OCI-LY3 (cell line): Measurements from ENCODE around the gene ARHGAP15.

Source experiments
- H2AFZ ChIP-seq: fragments of 200-600, 300-600 bp; shearing (Covaris generic); 2 replicates; pipeline ENCODE4 v1.6.0; 2014; ENCODE audit warnings: antibody characterized with exemption, low read depth, low read length
- H3K27ac ChIP-seq: fragments of 200-600, 300-600 bp; sonication (generic); 2 replicates; pipeline ENCODE4 v1.5.1; 2014; ENCODE audit warnings: mild to moderate bottlenecking, low read length, moderate library complexity, mixed read lengths
- H3K27me3 ChIP-seq: fragments of 200-600, 300-600 bp; sonication (generic); 2 replicates; pipeline ENCODE4 v1.6.1; 2014; ENCODE audit warnings: low read depth, low read length, mixed read lengths
- H3K36me3 ChIP-seq: fragments of 200-600, 300-600 bp; sonication (generic); replicated peaks from 2 replicates; pipeline ENCODE3; 2014; ENCODE audit warnings: low read depth, low read length, mixed read lengths
- H3K4me1 ChIP-seq: fragments of 300-600, 200-600 bp; sonication (generic); 2 replicates; pipeline ENCODE4 v1.6.1; 2014; ENCODE audit warnings: low read length, mixed read lengths
- H3K4me2 ChIP-seq: fragments of 200-600, 300-600 bp; sonication (generic); 2 replicates; pipeline ENCODE4 v1.6.1; 2014; ENCODE audit warnings: low read length, mixed read lengths
- H3K4me3 ChIP-seq: fragments of 300-600, 200-600 bp; sonication (generic); 2 replicates; pipeline ENCODE4 v1.5.1; 2014; ENCODE audit warnings: antibody characterized with exemption, mild to moderate bottlenecking, low read length, moderate library complexity
- H3K79me2 ChIP-seq: fragments of 300-600, 200-600 bp; shearing (Covaris generic); 2 replicates; pipeline ENCODE4 v1.6.1; 2014; ENCODE audit warnings: mild to moderate bottlenecking, low read length, mixed read lengths
- H3K9ac ChIP-seq: fragments of 300-600, 200-600 bp; shearing (Covaris generic); 2 replicates; pipeline ENCODE4 v1.6.0; 2014; ENCODE audit warnings: mild to moderate bottlenecking, low read length, moderate library complexity
- H3K9me3 ChIP-seq: fragments of 200-600, 300-600 bp; shearing (Covaris generic); 2 replicates; pipeline ENCODE4 v1.6.1; 2014; ENCODE audit warnings: low read length, mixed read lengths; ENCODE audit not compliant: insufficient read depth
- H4K20me1 ChIP-seq: fragments of 200-600, 300-600 bp; sonication (generic); 2 replicates; pipeline ENCODE4 v1.6.1; 2016; ENCODE audit warnings: low read length, mixed read lengths; ENCODE audit not compliant: insufficient read depth
- CTCF ChIP-seq: fragments of 200-600, 300-600 bp; sonication (generic); IDR thresholded peaks from 2 replicates; pipeline ENCODE4 v1.5.1; 2014; ENCODE audit warnings: antibody characterized with exemption, low read length, low read depth
- EZH2phosphoT487 ChIP-seq: fragments of 200-600 bp; shearing (Covaris generic); IDR thresholded peaks from 2 replicates; pipeline ENCODE4 v1.6.1; 2018; ENCODE audit warnings: antibody characterized with exemption, mixed run types, low read depth

Gene ARHGAP15

GRCh38 chr2:143551971-143552650 lies 422.9 kb downstream of the ARHGAP15 start:
- TF ChIP-seq EZH2phosphoT487 (no peak), CTCF (no peak)
- Histone ChIP-seq H3K27me3 (no peaks in the 10 kb centered on the region), H3K4me2 (no peak overlapping the region), H3K9ac (no peak overlapping the region), H4K20me1 (no peaks in the 10 kb centered on the region), H3K27ac (no peak overlapping the region), H3K36me3 (peaks cover 4% of the 10 kb centered on the region), H3K9me3 (no peaks in the 10 kb centered on the region), H2AFZ (no peak overlapping the region), H3K4me3 (no peak overlapping the region), H3K79me2 (no peaks in the 10 kb centered on the region), H3K4me1 (no peaks in the 10 kb centered on the region)

- no peak overlapping the region for H3K9ac ChIP-seq
- no peaks in the 10 kb centered on the region for H4K20me1 ChIP-seq
- H3K27me3 ChIP-seq = no peaks in the 10 kb centered on the region
- no peaks in the 10 kb centered on the region for H3K79me2 ChIP-seq
- no peak overlapping the region for H3K4me3 ChIP-seq
- H3K27ac ChIP-seq = no peak overlapping the region
- H3K36me3 ChIP-seq = peaks cover 5% of the 10 kb centered on the region
- H3K4me1 ChIP-seq = no peaks in the 10 kb centered on the region
- H2AFZ ChIP-seq = no peak overlapping the region
- TF ChIP-seq CTCF (no peak), EZH2phosphoT487 (no peak)
- H3K9me3 ChIP-seq = no peaks in the 10 kb centered on the region
- no peak overlapping the region for H3K4me2 ChIP-seq
Measured at GRCh38 chr2:143553261-143553660, 424.0 kb downstream of the ARHGAP15 start.

- no peaks in the 10 kb centered on the region for H4K20me1 ChIP-seq
- H3K27ac ChIP-seq = no peak overlapping the region
- no peaks in the 10 kb centered on the region for H3K79me2 ChIP-seq
- H3K9ac ChIP-seq = no peak overlapping the region
- H3K4me2 ChIP-seq = no peak overlapping the region
- peaks cover 2% of the 10 kb centered on the region for H3K4me1 ChIP-seq
- H3K27me3 ChIP-seq = no peaks in the 10 kb centered on the region
- H2AFZ ChIP-seq = no peak overlapping the region
- H3K4me3 ChIP-seq = no peak overlapping the region
- peaks cover 8% of the 10 kb centered on the region for H3K36me3 ChIP-seq
- no peaks in the 10 kb centered on the region for H3K9me3 ChIP-seq
- no peak for TF ChIP-seq CTCF
- no peak for TF ChIP-seq EZH2phosphoT487
Measured at GRCh38 chr2:143558665-143559064, 429.4 kb downstream of the ARHGAP15 start.

- Histone ChIP-seq H4K20me1 (no peaks in the 10 kb centered on the region), H3K4me2 (no peak overlapping the region), H2AFZ (no peak overlapping the region), H3K27ac (no peak overlapping the region), H3K36me3 (peaks cover 8% of the 10 kb centered on the region), H3K9me3 (no peaks in the 10 kb centered on the region), H3K4me3 (no peak overlapping the region), H3K4me1 (peaks cover 7% of the 10 kb centered on the region), H3K79me2 (no peaks in the 10 kb centered on the region), H3K27me3 (no peaks in the 10 kb centered on the region), H3K9ac (no peak overlapping the region)
- TF ChIP-seq EZH2phosphoT487 (no peak), CTCF (no peak)
Measured at GRCh38 chr2:143559147-143559546, 429.9 kb downstream of the ARHGAP15 start.
